ENCODE data around the gene RHD. TPM values are rescaled to one million over a fixed set of nuclear protein-coding genes. Genes with fewer than 3 reads are reported as not detected.

RHD gene
- total RNA-seq, 1 experiment from 2014 or later = 0.26 TPM

DNA sequence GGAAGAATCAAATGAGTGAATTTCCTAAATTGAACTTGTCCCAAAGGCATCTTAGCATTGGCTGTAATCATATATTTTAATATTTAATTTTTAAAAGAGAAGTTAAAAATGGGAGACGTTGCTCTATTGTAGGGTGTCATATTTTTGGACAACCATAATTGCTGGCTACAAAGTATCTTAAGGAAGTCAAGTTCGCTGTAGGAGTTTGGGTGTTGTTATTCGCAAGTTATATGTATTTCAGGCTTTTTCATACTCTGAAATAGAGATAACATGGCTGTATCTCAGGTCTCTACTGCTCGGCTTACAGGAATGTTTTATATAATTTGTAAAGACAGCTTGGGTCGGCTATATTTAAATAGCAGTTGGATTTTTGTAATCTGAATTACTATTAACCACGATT lies 66.7 kb downstream of the RHD start:
- peaks cover 63% of the 10 kb centered on the region for H3K79me2 ChIP-seq (ENCODE audit: low read length)
- peak overlapping the region; percentile 87 for H3K27ac ChIP-seq (ENCODE audit: low read length)

DNA sequence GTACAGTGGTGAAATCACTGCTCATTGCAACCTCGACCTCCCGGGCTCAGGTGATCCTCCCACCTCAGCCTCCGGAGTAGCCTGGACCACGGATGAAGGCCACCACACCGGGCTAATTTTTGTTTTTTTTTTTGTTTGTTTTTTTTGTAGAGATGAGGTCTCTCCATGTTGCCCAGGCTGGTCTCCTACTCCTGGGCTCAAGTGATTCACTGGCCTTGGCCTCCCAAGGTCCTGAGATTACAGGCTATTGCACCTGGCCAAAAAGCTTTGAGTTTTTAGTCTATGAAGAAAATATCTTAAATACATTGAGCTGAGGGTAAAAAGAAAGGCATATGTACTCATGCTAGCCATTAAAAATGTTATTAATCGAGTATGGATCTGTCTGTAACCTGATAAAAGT lies 69.4 kb downstream of the RHD start:
- Histone ChIP-seq H3K4me1 (ENCODE audit: low read length) (peaks cover 18% of the 10 kb centered on the region), H3K79me2 (ENCODE audit: low read length) (peaks cover 79% of the 10 kb centered on the region), H3K4me2 (ENCODE audit: low read depth, low read length, poor library complexity, severe bottlenecking) (no peak overlapping the region), H4K20me1 (ENCODE audit: insufficient read depth, low read depth, low read length) (no peaks in the 10 kb centered on the region), H3K27me3 (ENCODE audit: low read length) (no peaks in the 10 kb centered on the region), H3K4me3 (ENCODE audit: low read length) (no peak overlapping the region), H3K9ac (ENCODE audit: low read length) (no peak overlapping the region), H3K9me3 (ENCODE audit: low read length) (no peaks in the 10 kb centered on the region), H3K36me3 (ENCODE audit: insufficient read depth, low read length) (peaks cover 40% of the 10 kb centered on the region; the same call in 1 of the 2 replicates), H3K9me2 (replicated peaks; ENCODE audit: insufficient read depth, low read length) (no peaks in the 10 kb centered on the region), H3K27ac (ENCODE audit: low read length) (no peak overlapping the region), H2AFZ (ENCODE audit: low read length) (no peak overlapping the region)
- no peak for DNase-seq

More for the DNA sequence above, 66.7 kb downstream of the RHD start:
- Histone ChIP-seq H3K27me3 (ENCODE audit: low read length) (no peaks in the 10 kb centered on the region), H3K4me1 (ENCODE audit: low read length) (peaks cover 18% of the 10 kb centered on the region), H4K20me1 (ENCODE audit: insufficient read depth, low read depth, low read length) (no peaks in the 10 kb centered on the region), H3K4me2 (ENCODE audit: low read depth, low read length, poor library complexity, severe bottlenecking) (peak overlapping the region; percentile 86), H3K9me3 (ENCODE audit: low read length) (no peaks in the 10 kb centered on the region), H3K9ac (ENCODE audit: low read length) (peak overlapping the region; percentile 99), H2AFZ (ENCODE audit: low read length) (no peak overlapping the region), H3K36me3 (ENCODE audit: insufficient read depth, low read length) (peaks cover 26% of the 10 kb centered on the region; the same call in 1 of the 2 replicates), H3K4me3 (ENCODE audit: low read length) (peak overlapping the region; percentile 96), H3K9me2 (replicated peaks; ENCODE audit: insufficient read depth, low read length) (no peaks in the 10 kb centered on the region)
- DNase-seq = no peak

DNA sequence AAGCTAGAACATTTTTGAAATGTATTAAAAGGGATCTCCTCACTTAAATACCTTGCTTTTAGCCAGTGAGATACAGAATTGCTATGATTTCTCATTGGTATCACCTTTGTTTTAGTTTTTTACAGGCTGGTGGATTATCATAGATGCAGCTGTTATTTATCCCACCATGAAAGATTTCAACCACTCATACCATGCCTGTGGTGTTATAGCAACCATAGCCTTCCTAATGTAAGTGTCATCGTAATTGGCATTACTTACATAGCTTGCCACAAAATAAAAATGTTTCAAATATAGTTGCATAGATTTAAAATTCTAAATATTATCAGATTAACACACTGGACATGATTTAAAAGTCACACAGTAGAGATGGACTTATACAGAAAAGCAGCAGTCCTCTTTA lies 70.5 kb downstream of the RHD start:
- Histone ChIP-seq H3K79me2 (ENCODE audit: low read length) (peaks cover 87% of the 10 kb centered on the region), H3K9me2 (replicated peaks; ENCODE audit: insufficient read depth, low read length) (no peaks in the 10 kb centered on the region), H3K36me3 (ENCODE audit: insufficient read depth, low read length) (peaks cover 46% of the 10 kb centered on the region; the same call in 1 of the 2 replicates), H3K9me3 (ENCODE audit: low read length) (no peaks in the 10 kb centered on the region), H3K4me2 (ENCODE audit: low read depth, low read length, poor library complexity, severe bottlenecking) (no peak overlapping the region), H3K4me3 (ENCODE audit: low read length) (no peak overlapping the region), H3K9ac (ENCODE audit: low read length) (no peak overlapping the region), H3K4me1 (ENCODE audit: low read length) (peaks cover 18% of the 10 kb centered on the region), H2AFZ (ENCODE audit: low read length) (no peak overlapping the region), H3K27ac (ENCODE audit: low read length) (0 out of 2 replicates have a peak overlapping the region, but pooled peaks have one; percentile 5), H4K20me1 (ENCODE audit: insufficient read depth, low read depth, low read length) (no peaks in the 10 kb centered on the region), H3K27me3 (ENCODE audit: low read length) (no peaks in the 10 kb centered on the region)
- DNase-seq = no peak

DNA sequence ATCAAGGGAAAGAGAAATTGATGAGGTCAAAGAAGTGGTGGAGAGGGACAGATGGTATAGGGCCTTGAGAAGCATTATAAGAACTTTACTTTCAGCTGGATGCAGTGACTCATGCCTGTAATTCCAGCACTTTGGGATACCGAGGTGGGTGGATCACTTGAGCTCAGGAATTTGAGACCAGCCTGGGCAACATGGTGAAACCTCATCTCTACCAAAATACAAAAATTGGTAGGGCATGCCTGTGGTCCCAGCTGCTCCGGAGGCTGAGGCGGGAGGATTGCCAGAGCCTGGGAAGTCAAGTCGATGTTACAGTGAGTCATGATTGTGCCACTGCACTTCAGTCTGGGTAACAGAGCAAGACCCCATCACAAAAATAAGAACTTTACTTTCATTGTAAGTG lies 71.6 kb downstream of the RHD start:
- Histone ChIP-seq H3K27me3 (ENCODE audit: low read length) (no peaks in the 10 kb centered on the region), H3K79me2 (ENCODE audit: low read length) (peaks cover 86% of the 10 kb centered on the region), H3K36me3 (ENCODE audit: insufficient read depth, low read length) (peaks cover 52% of the 10 kb centered on the region), H4K20me1 (ENCODE audit: insufficient read depth, low read depth, low read length) (no peaks in the 10 kb centered on the region), H3K27ac (ENCODE audit: low read length) (no peak overlapping the region), H3K4me2 (ENCODE audit: low read depth, low read length, poor library complexity, severe bottlenecking) (no peak overlapping the region), H3K9ac (ENCODE audit: low read length) (no peak overlapping the region), H2AFZ (ENCODE audit: low read length) (no peak overlapping the region), H3K9me2 (replicated peaks; ENCODE audit: insufficient read depth, low read length) (no peaks in the 10 kb centered on the region), H3K4me3 (ENCODE audit: low read length) (no peak overlapping the region), H3K4me1 (ENCODE audit: low read length) (peaks cover 18% of the 10 kb centered on the region), H3K9me3 (ENCODE audit: low read length) (no peaks in the 10 kb centered on the region)
- DNase-seq = no peak

DNA sequence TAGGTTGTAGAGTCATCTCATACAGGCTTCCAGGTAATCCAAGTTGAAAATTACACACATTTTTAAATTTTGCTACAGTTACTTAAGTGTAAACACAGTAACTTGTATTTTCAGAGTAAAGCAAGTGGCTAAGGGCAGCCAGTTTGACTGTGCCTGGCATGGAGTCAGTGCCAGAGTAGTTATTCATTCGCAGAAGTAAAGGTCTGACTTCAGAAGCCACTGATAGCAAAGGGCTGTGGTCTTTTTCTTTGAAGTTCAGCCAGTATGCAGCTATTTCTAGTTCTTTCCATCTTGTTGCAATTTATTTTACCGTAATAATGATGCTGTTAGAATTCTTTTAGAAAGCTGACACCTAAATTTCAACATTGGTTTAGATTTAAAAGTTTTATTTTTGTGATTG lies 75.2 kb downstream of the RHD start:
- Histone ChIP-seq H3K9me2 (replicated peaks; ENCODE audit: insufficient read depth, low read length) (no peaks in the 10 kb centered on the region), H3K4me3 (ENCODE audit: low read length) (no peak overlapping the region), H4K20me1 (ENCODE audit: insufficient read depth, low read depth, low read length) (no peaks in the 10 kb centered on the region), H3K36me3 (ENCODE audit: insufficient read depth, low read length) (peaks cover 63% of the 10 kb centered on the region), H3K4me1 (ENCODE audit: low read length) (no peaks in the 10 kb centered on the region), H3K79me2 (ENCODE audit: low read length) (peaks cover 65% of the 10 kb centered on the region), H3K27ac (ENCODE audit: low read length) (no peak overlapping the region), H2AFZ (ENCODE audit: low read length) (no peak overlapping the region), H3K9me3 (ENCODE audit: low read length) (no peaks in the 10 kb centered on the region), H3K27me3 (ENCODE audit: low read length) (no peaks in the 10 kb centered on the region), H3K4me2 (ENCODE audit: low read depth, low read length, poor library complexity, severe bottlenecking) (no peak overlapping the region), H3K9ac (ENCODE audit: low read length) (no peak overlapping the region)
- no peak for DNase-seq

DNA sequence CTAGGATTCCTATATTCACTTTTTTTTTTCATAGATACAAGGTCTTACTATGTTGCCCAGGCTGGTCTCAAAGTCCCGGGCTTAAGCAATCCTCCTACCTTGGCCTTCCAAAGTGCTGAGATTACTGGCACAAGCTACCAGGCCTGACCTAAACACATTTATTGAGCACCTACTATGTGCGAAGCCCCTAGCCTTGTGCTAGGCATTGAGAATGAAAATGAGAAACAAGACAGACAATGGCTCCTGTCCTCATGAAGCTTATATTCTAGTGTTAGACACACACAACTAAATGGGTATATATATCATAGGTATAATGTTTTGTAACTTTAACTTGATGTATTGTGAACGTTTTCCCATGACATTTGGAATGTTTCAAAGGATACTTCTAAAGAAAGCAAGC lies 77.3 kb downstream of the RHD start:
- no peak overlapping the region for H3K4me2 ChIP-seq (ENCODE audit: low read depth, low read length, poor library complexity, severe bottlenecking)
- H3K4me1 ChIP-seq (ENCODE audit: low read length) = no peaks in the 10 kb centered on the region
- no peaks in the 10 kb centered on the region for H3K27me3 ChIP-seq (ENCODE audit: low read length)
- no peak for DNase-seq
- peaks cover 48% of the 10 kb centered on the region for H3K79me2 ChIP-seq (ENCODE audit: low read length)
- H3K36me3 ChIP-seq (ENCODE audit: insufficient read depth, low read length) = peaks cover 56% of the 10 kb centered on the region
- no peak overlapping the region for H2AFZ ChIP-seq (ENCODE audit: low read length)
- no peak overlapping the region for H3K4me3 ChIP-seq (ENCODE audit: low read length)
- no peaks in the 10 kb centered on the region for H3K9me3 ChIP-seq (ENCODE audit: low read length)
- no peak overlapping the region for H3K27ac ChIP-seq (ENCODE audit: low read length)
- no peaks in the 10 kb centered on the region for H3K9me2 ChIP-seq (replicated peaks; ENCODE audit: insufficient read depth, low read length)
- H3K9ac ChIP-seq (ENCODE audit: low read length) = no peak overlapping the region
- no peaks in the 10 kb centered on the region for H4K20me1 ChIP-seq (ENCODE audit: insufficient read depth, low read depth, low read length)

DNA sequence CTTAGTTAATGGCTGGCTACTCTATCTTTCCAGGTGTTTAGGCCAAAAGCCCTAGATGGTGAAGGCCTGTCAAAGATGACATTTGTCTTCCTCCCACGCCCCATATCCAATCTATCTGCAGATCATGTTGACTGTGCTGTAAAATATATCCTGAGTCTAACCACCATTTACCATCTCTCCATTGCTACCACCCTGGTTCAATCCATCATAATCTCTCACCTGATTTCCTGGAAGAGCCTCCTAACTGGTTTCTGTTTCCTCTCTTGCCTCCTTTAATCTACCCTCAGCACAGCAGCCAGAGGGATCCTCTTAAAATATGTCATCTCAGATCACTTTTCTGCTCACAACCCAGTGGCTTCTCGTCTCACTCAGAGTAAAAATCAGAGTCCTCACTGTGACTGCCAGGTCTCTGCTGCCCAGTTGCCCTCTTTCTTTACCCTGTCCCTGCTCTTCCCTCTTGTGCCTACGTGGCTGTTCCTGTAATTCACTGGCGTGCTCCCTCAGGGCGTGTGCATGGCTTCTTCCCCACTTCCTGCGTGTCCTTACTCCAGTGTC lies 83.6 kb downstream of the RHD start:
- Histone ChIP-seq H3K36me3 (ENCODE audit: insufficient read depth, low read length) (peaks cover 40% of the 10 kb centered on the region; the same call in 1 of the 2 replicates), H3K79me2 (ENCODE audit: low read length) (peaks cover 6% of the 10 kb centered on the region; the same call in 1 of the 2 replicates), H3K27ac (ENCODE audit: low read length) (no peak overlapping the region), H3K9me2 (replicated peaks; ENCODE audit: insufficient read depth, low read length) (no peaks in the 10 kb centered on the region), H3K9me3 (ENCODE audit: low read length) (no peaks in the 10 kb centered on the region), H3K27me3 (ENCODE audit: low read length) (no peaks in the 10 kb centered on the region), H3K4me3 (ENCODE audit: low read length) (no peak overlapping the region), H2AFZ (ENCODE audit: low read length) (no peak overlapping the region), H3K9ac (ENCODE audit: low read length) (no peak overlapping the region), H4K20me1 (ENCODE audit: insufficient read depth, low read depth, low read length) (no peaks in the 10 kb centered on the region), H3K4me2 (ENCODE audit: low read depth, low read length, poor library complexity, severe bottlenecking) (no peak overlapping the region), H3K4me1 (ENCODE audit: low read length) (no peaks in the 10 kb centered on the region)
- DNase-seq = no peak

DNA sequence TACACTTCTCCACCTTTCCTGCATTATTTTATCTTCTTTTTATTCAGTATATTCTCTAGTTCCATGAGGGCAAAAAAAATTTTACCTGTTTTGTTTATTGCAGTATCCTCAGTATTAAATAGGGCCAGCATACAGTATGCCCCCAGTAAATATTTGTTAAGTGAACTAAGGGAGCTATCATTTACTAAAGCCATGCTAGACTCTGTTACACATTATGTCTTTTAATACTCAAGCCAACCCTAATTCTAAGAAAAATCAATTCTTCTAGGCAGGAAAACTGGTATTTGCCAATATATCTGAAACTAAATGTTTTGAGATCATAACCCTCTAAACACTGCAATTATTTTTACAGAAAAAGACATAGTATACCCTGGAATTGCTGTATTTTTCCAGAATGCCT lies 84.1 kb downstream of the RHD start:
- Histone ChIP-seq H3K27me3 (ENCODE audit: low read length) (no peaks in the 10 kb centered on the region), H3K4me3 (ENCODE audit: low read length) (no peak overlapping the region), H3K4me1 (ENCODE audit: low read length) (no peaks in the 10 kb centered on the region), H3K9me3 (ENCODE audit: low read length) (no peaks in the 10 kb centered on the region), H3K27ac (ENCODE audit: low read length) (no peak overlapping the region), H3K9ac (ENCODE audit: low read length) (no peak overlapping the region), H4K20me1 (ENCODE audit: insufficient read depth, low read depth, low read length) (no peaks in the 10 kb centered on the region), H3K4me2 (ENCODE audit: low read depth, low read length, poor library complexity, severe bottlenecking) (no peak overlapping the region), H2AFZ (ENCODE audit: low read length) (no peak overlapping the region), H3K9me2 (replicated peaks; ENCODE audit: insufficient read depth, low read length) (no peaks in the 10 kb centered on the region), H3K79me2 (ENCODE audit: low read length) (peaks cover 6% of the 10 kb centered on the region; the same call in 1 of the 2 replicates), H3K36me3 (ENCODE audit: insufficient read depth, low read length) (peaks cover 41% of the 10 kb centered on the region; the same call in 1 of the 2 replicates)
- DNase-seq = no peak
